Testis (tissue), 3 donors: ENCODE results near the gene MPG. TPM values are rescaled to one million over a fixed set of nuclear protein-coding genes. Genes with fewer than 3 reads are reported as not detected.
A peak's percentile ranks its signal among the peaks of the same experiment; 100 is the strongest.

Source experiments
- DNase-seq: peaks from one replicate; pipeline ENCODE4 v3.0.0-alpha.2; 2019
- H3K27ac ChIP-seq, 2 donors: fragments of 200-600 bp; sonication (generic); one replicate each; pipeline ENCODE4 v1.5.1; 2019
- H3K27me3 ChIP-seq: fragments of 200-600 bp; sonication (generic); one replicate; pipeline ENCODE4 v1.5.1; 2019
- H3K36me3 ChIP-seq: fragments of 200-600 bp; sonication (generic); one replicate; pipeline ENCODE4 v1.5.1; 2017; ENCODE audit warnings: low read depth; ENCODE audit errors: missing control alignments
- H3K4me1 ChIP-seq: fragments of 200-600 bp; sonication (generic); one replicate; pipeline ENCODE4 v1.5.1; 2019
- H3K4me3 ChIP-seq, 2 donors: fragments of 200-600 bp; sonication (generic); one replicate each; pipeline ENCODE4 v1.5.1; 2017 to 2019
- H3K9me3 ChIP-seq: fragments of 200-600 bp; sonication (generic); one replicate; pipeline ENCODE4 v1.5.1; 2017
- POLR2A ChIP-seq: fragments of 450-650 bp; IDR thresholded peaks from one replicate; pipeline ENCODE4 v1.6.1; 2017; ENCODE audit warnings: antibody characterized with exemption, mild to moderate bottlenecking, moderate library complexity
- WGBS, 2 donors: methylation state at CpG; one replicate each; pipeline ENCODE4 v1.1.5; 2018; 5-methylcytosine and 5-hydroxymethylcytosine counted together
- intact Hi-C: fragments of 100-400 bp; cut with DNase I; formaldehyde crosslinking; loops from one replicate; pipeline ENCODE4 v1.15.1; 2023; ENCODE audit warnings: low total_unique reads
- polyA plus RNA-seq: library from polyadenylated mRNA; stranded (reverse); fragments of 350-450 nt; fragmentation: Illumina TruSeq; extraction: RNeasy Lipid Tissue Mini Kit (QIAGEN cat#74804); gene quantifications from one replicate; pipeline ENCODE4 v1.2.3, GENCODE V29; 2014; ENCODE audit warnings: low read depth, low replicate concordance; ENCODE audit not compliant: insufficient read depth
- total RNA-seq, 2 donors: library from RNA; depleted of rRNA; stranded (reverse); fragments of >200 nt; gene quantifications; one replicate each; pipeline ENCODE4 v1.2.3, GENCODE V29; 2016
- TF ChIP-seq, protein P1 (sequence below), 3 experiments: fragments of 450-650 bp in 2 of 3; fragments of 200-600 bp in 1 of 3; sonication (generic) in 1 of 3; IDR thresholded peaks; one replicate each; pipeline ENCODE4 v1.5.1; 2016 to 2019; ENCODE audit warnings: antibody characterized with exemption in 3 of 3, mild to moderate bottlenecking in 2 of 3, moderate library complexity in 1 of 3

MPG gene
- total and polyA plus RNA-seq, 3 donors from 2014 or later, result 42.6 to 61.7 (median 44.8) TPM

- no peak for DNase-seq
- no peak overlapping the region for H3K4me3 ChIP-seq
- TF ChIP-seq, protein P1, sequence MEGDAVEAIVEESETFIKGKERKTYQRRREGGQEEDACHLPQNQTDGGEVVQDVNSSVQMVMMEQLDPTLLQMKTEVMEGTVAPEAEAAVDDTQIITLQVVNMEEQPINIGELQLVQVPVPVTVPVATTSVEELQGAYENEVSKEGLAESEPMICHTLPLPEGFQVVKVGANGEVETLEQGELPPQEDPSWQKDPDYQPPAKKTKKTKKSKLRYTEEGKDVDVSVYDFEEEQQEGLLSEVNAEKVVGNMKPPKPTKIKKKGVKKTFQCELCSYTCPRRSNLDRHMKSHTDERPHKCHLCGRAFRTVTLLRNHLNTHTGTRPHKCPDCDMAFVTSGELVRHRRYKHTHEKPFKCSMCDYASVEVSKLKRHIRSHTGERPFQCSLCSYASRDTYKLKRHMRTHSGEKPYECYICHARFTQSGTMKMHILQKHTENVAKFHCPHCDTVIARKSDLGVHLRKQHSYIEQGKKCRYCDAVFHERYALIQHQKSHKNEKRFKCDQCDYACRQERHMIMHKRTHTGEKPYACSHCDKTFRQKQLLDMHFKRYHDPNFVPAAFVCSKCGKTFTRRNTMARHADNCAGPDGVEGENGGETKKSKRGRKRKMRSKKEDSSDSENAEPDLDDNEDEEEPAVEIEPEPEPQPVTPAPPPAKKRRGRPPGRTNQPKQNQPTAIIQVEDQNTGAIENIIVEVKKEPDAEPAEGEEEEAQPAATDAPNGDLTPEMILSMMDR (IDR thresholded peaks at IDR 0.05), result no peak
- TF ChIP-seq POLR2A, result no peak
- intact Hi-C loops, result no loop called here
- no peak overlapping the region for H3K27ac ChIP-seq
- 94 to 96% methylated on average over 20 to 21 of the region's 21 CpGs for WGBS, 2 donors
- no peaks in the 10 kb centered on the region for H3K36me3 ChIP-seq
- H3K4me1 ChIP-seq, result peaks cover 8% of the 10 kb centered on the region
- no peaks in the 10 kb centered on the region for H3K27me3 ChIP-seq
- no peaks in the 10 kb centered on the region for H3K9me3 ChIP-seq
These were observed 15.0 kb upstream of the MPG start for GRCh38 chr16:62968-63391.

GRCh38 chr16:63466-63865 lies 14.6 kb upstream of the MPG start:
- TF ChIP-seq, protein P1 (IDR thresholded peaks at IDR 0.05), result no peak
- TF ChIP-seq POLR2A, result no peak
- H3K36me3 ChIP-seq, result no peaks in the 10 kb centered on the region
- no peaks in the 10 kb centered on the region for H3K9me3 ChIP-seq
- no peaks in the 10 kb centered on the region for H3K27me3 ChIP-seq
- DNase-seq, result no peak
- intact Hi-C loops, result no loop called here
- H3K4me3 ChIP-seq, result no peak overlapping the region
- H3K27ac ChIP-seq, result no peak overlapping the region
- 94 to 100% methylated on average over 1 to 16 of the region's 16 CpGs for WGBS, 2 donors
- peaks cover 8% of the 10 kb centered on the region for H3K4me1 ChIP-seq

DNA sequence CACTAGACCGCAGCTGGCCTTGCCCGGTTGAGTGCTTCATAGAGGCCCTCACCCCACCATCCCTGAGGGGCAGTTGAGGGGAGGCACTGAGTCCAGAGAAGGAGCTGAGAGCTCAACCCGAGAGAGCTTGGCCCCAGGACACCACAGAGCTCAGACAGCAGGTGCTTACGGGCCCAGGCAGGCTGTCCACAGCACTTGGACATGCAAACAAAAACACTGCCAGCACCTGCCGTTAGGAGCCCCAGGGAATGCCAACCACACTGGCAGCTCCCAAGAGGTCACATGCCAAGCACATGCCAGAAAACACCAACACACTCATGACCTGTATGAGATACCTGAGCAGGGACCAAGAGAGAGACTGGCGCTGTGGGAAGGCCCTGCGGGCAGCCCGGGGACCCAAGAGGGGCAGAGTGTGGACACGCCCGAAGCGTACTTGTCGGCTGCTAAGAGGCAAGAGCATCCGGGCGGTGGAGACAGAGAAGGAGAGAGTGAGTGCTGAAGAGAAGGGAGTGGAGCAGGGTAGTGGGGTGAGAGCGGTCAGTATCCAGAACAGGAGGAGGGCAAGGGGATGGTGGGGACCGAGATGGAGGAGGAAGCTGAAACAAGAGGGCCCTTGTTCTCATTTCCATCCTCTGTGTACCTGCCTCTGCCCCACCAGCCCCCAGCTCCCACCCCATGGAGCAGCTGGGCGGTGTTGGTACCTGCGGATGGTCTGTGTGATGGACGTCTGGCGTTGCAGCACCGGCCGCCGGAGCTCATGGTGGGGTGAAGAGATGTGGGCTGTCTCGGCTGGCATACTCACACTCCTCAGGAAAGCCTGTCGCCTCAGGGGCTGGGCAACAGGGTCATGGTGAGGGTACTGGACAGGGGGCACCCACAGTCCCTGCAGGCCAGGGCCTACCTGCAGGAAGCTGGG lies 13.8 kb upstream of the MPG start:
- DNase-seq, result no peak
- no peak for TF ChIP-seq POLR2A
- TF ChIP-seq, protein P1 (IDR thresholded peaks at IDR 0.05), result no peak
- no peaks in the 10 kb centered on the region for H3K9me3 ChIP-seq
- peaks cover 8% of the 10 kb centered on the region for H3K4me1 ChIP-seq
- 93 to 94% methylated on average over 21 to 25 of the region's 25 CpGs for WGBS, 2 donors
- no peaks in the 10 kb centered on the region for H3K36me3 ChIP-seq
- H3K27me3 ChIP-seq, result no peaks in the 10 kb centered on the region
- intact Hi-C loops, result no loop called here
- no peak overlapping the region for H3K4me3 ChIP-seq
- H3K27ac ChIP-seq, result no peak overlapping the region

DNA sequence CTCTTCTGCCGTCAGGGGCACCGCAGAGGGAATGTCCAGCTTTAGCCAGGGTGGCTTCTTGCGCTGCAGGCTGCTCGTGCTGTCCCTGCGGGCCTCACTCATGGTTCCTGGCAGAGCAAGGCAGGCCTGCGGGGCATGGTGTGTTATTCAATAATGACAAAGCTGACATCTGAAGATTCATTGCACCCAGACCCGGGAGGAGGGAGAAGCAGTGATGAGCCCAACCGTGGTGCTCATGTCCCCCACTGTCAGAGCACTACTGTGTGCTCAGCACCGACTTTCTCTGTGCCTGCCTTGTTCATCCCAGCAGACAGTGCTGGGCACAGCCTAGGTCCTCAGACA lies 13.1 kb upstream of the MPG start:
- Histone ChIP-seq H3K4me3 (no peak overlapping the region), H3K27me3 (no peaks in the 10 kb centered on the region), H3K27ac (no peak overlapping the region), H3K4me1 (peaks cover 8% of the 10 kb centered on the region), H3K9me3 (no peaks in the 10 kb centered on the region), H3K36me3 (no peaks in the 10 kb centered on the region)
- WGBS, 2 donors, result 76 to 82% methylated on average over 4 to 7 of the region's 9 CpGs
- TF ChIP-seq POLR2A, result no peak
- TF ChIP-seq, protein P1 (IDR thresholded peaks at IDR 0.05), result no peak
- no peak for DNase-seq
- intact Hi-C loops, result no loop called here

DNA sequence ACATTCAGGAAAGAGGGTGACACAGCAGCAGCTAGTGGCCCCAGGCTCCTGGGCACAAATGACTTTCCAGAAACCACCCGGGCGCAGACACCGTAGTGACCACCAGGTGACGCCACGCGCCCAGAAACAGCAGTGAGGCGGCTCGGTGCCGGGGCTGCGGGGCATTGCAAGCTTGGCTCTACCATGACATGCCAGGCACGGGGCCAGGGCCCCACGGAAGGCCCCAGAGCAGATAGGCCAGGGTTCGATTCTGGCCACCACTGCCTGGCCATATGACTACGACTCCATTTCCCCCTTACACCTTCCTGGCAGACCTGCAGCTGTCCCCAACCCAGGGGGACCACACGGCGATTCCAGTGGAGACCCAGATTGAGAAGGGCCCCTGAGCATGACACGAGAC lies 12.3 kb upstream of the MPG start:
- WGBS, 2 donors, result 46 to 86% methylated on average over 7 to 17 of the region's 17 CpGs
- intact Hi-C loops, result no loop called here
- Histone ChIP-seq H3K36me3 (no peaks in the 10 kb centered on the region), H3K4me3 (no peak overlapping the region), H3K4me1 (peaks cover 8% of the 10 kb centered on the region), H3K9me3 (no peaks in the 10 kb centered on the region), H3K27ac (no peak overlapping the region), H3K27me3 (no peaks in the 10 kb centered on the region)
- TF ChIP-seq POLR2A, result no peak
- TF ChIP-seq, protein P1 (IDR thresholded peaks at IDR 0.05), result peak; percentile 90 to 94 (median 93)
- DNase-seq, result peak; percentile 88
